ENCODE results near the gene SIDT2. TPM values are rescaled to one million over a fixed set of nuclear protein-coding genes. Genes with fewer than 3 reads are reported as not detected.

The SIDT2 gene
- total and polyA plus RNA-seq, 2 of the 13 experiments (the other 11 are each of a cell fraction or from before 2014, with no cell fraction given) = 11.5 to 28.0 TPM

- H3K9me3 ChIP-seq (ENCODE audit: low read length) = no peaks in the 10 kb centered on the region
- WGBS (ENCODE audit: low lambda C conversion rate) = 85% methylated on average over 5 of the region's 7 CpGs
- POLR2A ChIA-PET = no interaction called here
- no peak for TF ChIP-seq NR1H2 (CRISPR knock-in tag; IDR thresholded peaks at IDR 0.05; ENCODE audit: borderline replicate concordance, low read depth)
- no peak for TF ChIP-seq NR2C2 (CRISPR knock-in tag; IDR thresholded peaks at IDR 0.05; ENCODE audit: borderline replicate concordance)
- TF ChIP-seq ZNF124 (CRISPR knock-in tag; IDR thresholded peaks at IDR 0.05) = no peak
- TF ChIP-seq IRX3 (CRISPR knock-in tag; IDR thresholded peaks at IDR 0.05; ENCODE audit: borderline replicate concordance, low read depth) = no peak
- no peak for TF ChIP-seq ZNF572 (CRISPR knock-in tag; IDR thresholded peaks at IDR 0.05)
- no peak for TF ChIP-seq MTA1 (CRISPR knock-in tag; IDR thresholded peaks at IDR 0.05; ENCODE audit: borderline replicate concordance)
- no peak for TF ChIP-seq IKZF4 (CRISPR knock-in tag; IDR thresholded peaks at IDR 0.05; ENCODE audit: borderline replicate concordance, low read depth, not compliant biosample characterization)
- no peak for TF ChIP-seq PHB2 (IDR thresholded peaks at IDR 0.05; ENCODE audit: partially characterized antibody)
- no peak for TF ChIP-seq PAX8 (CRISPR knock-in tag; IDR thresholded peaks at IDR 0.05; ENCODE audit: borderline replicate concordance)
- no peak for TF ChIP-seq BORCS8-MEF2B (CRISPR knock-in tag; IDR thresholded peaks at IDR 0.05)
- TF ChIP-seq EZH2 (conservative IDR thresholded peaks at IDR 0.05; ENCODE audit: low read depth, low read length) = no peak
- no peak for TF ChIP-seq ISX (CRISPR knock-in tag; conservative IDR thresholded peaks at IDR 0.05)
- TF ChIP-seq ZNF235 (CRISPR knock-in tag; IDR thresholded peaks at IDR 0.05; ENCODE audit: borderline replicate concordance) = no peak
- H3K4me3 ChIP-seq (replicated peaks in 1 of 3; ENCODE audit: insufficient read depth in 1 of 3, low read depth in 2 of 3, low read length in 3 of 3) = no peak overlapping the region
- ATAC-seq (no peak), DNase-seq (ENCODE audit: low spot score) (no peak), FAIRE-seq (no peak)
- BruUV-seq (replicated peaks) = no TSS peak
- CTCF ChIA-PET (ENCODE audit: low intra/inter-chr PET ratio, low total read pairs) = no interaction called here
- H3K36me3 ChIP-seq (replicated peaks in 1 of 2; ENCODE audit: control insufficient read depth in 1 of 2, insufficient read depth in 2 of 2, low read length in 2 of 2) = peaks cover 0 to 22% of the 10 kb centered on the region in 2 experiments; a peak in 2 of 5 replicates
- no peak overlapping the region for H3K27ac ChIP-seq (ENCODE audit: extremely low read length, insufficient read depth, low read length)
- H3K27me3 ChIP-seq (ENCODE audit: control insufficient read depth in 1 of 2, insufficient read depth in 2 of 2, low read length in 2 of 2) = no peaks in the 10 kb centered on the region
- H3K79me2 ChIP-seq (ENCODE audit: insufficient read depth, low read length) = no peaks in the 10 kb centered on the region
- peaks cover 16% of the 10 kb centered on the region for H3K4me1 ChIP-seq (ENCODE audit: insufficient read depth, low read length)
- no peak overlapping the region for H3K9ac ChIP-seq (ENCODE audit: insufficient read depth, low read depth, low read length)
- H4K20me1 ChIP-seq (ENCODE audit: insufficient read depth, low read length) = no peaks in the 10 kb centered on the region
- intact Hi-C loops (cut with micrococcal nuclease; ENCODE audit: unreplicated experiment) = loop anchor here (10.0 kb wide), 1 partner anchor 117 kb away; no protein-coding TSS in a partner anchor
- in situ Hi-C loops (cut with HindIII; ENCODE audit: extremely low pct_ligation_motif_present, low pct_unique_long_range_greater_than_20kb) = loop anchor here (5.0 kb wide), 1 partner anchor 40 kb away; no protein-coding TSS in a partner anchor
- H2AFZ ChIP-seq (ENCODE audit: low read length) = no peak overlapping the region
- no peak overlapping the region for H3K4me2 ChIP-seq (ENCODE audit: low read depth, low read length)
These were observed 43.4 kb downstream of the SIDT2 start for GRCh38 chr11:117221775-117222517.

All from HepG2 (cell line).